GM23338 (cell line): Measurements from ENCODE around the gene DNAJC17. TPM values are rescaled to one million over a fixed set of nuclear protein-coding genes. Genes with fewer than 3 reads are reported as not detected.

Experiments
- ATAC-seq: fragments of 200-7000 bp; cut with Tn5 transposase; 3 replicates; pipeline ENCODE4 v1.9.1; 2020
- DNase-seq: peaks from one replicate; pipeline ENCODE4 v3.0.0-alpha.2; 2015; ENCODE audit warnings: low spot score
- H2AFZ ChIP-seq: fragments of 200-600 bp; sonication (generic); 2 replicates; pipeline ENCODE4 v1.8.0; 2016; ENCODE audit warnings: antibody characterized with exemption, mild to moderate bottlenecking, moderate library complexity
- H3F3A ChIP-seq: fragments of 200-600 bp; sonication (generic); replicated peaks from 2 replicates; pipeline ENCODE4 v1.8.0; 2017; ENCODE audit warnings: antibody characterized with exemption, mixed run types, low read depth
- H3K27ac ChIP-seq: fragments of 200-600 bp; sonication (generic); 2 replicates; pipeline ENCODE4 v1.6.1; 2016; ENCODE audit warnings: low read depth
- H3K27me3 ChIP-seq: fragments of 200-600 bp; sonication (generic); 2 replicates; pipeline ENCODE4 v1.8.0; 2016; ENCODE audit warnings: mild to moderate bottlenecking, mixed run types, moderate library complexity; ENCODE audit not compliant: insufficient read depth
- H3K36me3 ChIP-seq: fragments of 200-600 bp; sonication (generic); 2 replicates; pipeline ENCODE4 v1.8.0; 2016; ENCODE audit warnings: mild to moderate bottlenecking; ENCODE audit not compliant: insufficient read depth
- H3K4me1 ChIP-seq: fragments of 200-600 bp; sonication (generic); 2 replicates; pipeline ENCODE4 v1.8.0; 2016; ENCODE audit warnings: mild to moderate bottlenecking, moderate library complexity; ENCODE audit not compliant: insufficient read depth
- H3K4me2 ChIP-seq: fragments of 200-600 bp; sonication (generic); 2 replicates; pipeline ENCODE4 v1.7.1; 2017; ENCODE audit warnings: mixed run types
- H3K4me3 ChIP-seq: fragments of 200-600 bp; sonication (generic); 2 replicates; pipeline ENCODE4 v1.6.1; 2016; ENCODE audit warnings: mixed run types
- H3K79me2 ChIP-seq: fragments of 200-600 bp; sonication (generic); replicated peaks from 2 replicates; pipeline ENCODE4 v1.8.0; 2017; ENCODE audit warnings: mild to moderate bottlenecking; ENCODE audit not compliant: insufficient read depth
- H3K9me2 ChIP-seq: fragments of 200-600 bp; sonication (generic); 2 replicates; pipeline ENCODE4 v1.8.0; 2017; ENCODE audit not compliant: insufficient read depth
- H4K20me1 ChIP-seq: fragments of 200-600 bp; sonication (generic); replicated peaks from 2 replicates; pipeline ENCODE4 v1.8.0; 2017; ENCODE audit warnings: mild to moderate bottlenecking; ENCODE audit not compliant: insufficient read depth
- H3K27ac Mint-ChIP-seq: 2 replicates; pipeline ENCODE4 v1.8.0; 2020; ENCODE audit warnings: inconsistent platforms, mild to moderate bottlenecking, moderate library complexity, mixed read lengths
- H3K27me3 Mint-ChIP-seq: 3 replicates; pipeline ENCODE4 v1.8.0; 2022; ENCODE audit warnings: low read depth, mild to moderate bottlenecking, moderate library complexity, mixed read lengths, inconsistent platforms; ENCODE audit not compliant: insufficient read depth, poor library complexity
- H3K36me3 Mint-ChIP-seq: 3 replicates; pipeline ENCODE4 v1.8.0; 2021; ENCODE audit warnings: low read depth, mild to moderate bottlenecking, inconsistent platforms, moderate library complexity, mixed read lengths
- H3K4me1 Mint-ChIP-seq: 3 replicates; pipeline ENCODE4 v1.8.0; 2020; ENCODE audit warnings: mild to moderate bottlenecking, inconsistent platforms, mixed read lengths
- H3K4me3 Mint-ChIP-seq: 3 replicates; pipeline ENCODE4 v1.8.0; 2021; ENCODE audit warnings: moderate library complexity, mild to moderate bottlenecking, inconsistent platforms, mixed read lengths
- H3K9me3 Mint-ChIP-seq: 3 replicates; pipeline ENCODE4 v1.8.0; 2020; ENCODE audit warnings: moderate library complexity, mild to moderate bottlenecking, inconsistent platforms, mixed read lengths
- CREB1 ChIP-seq: fragments of 250-450 bp; sonication (Bioruptor Pico); IDR thresholded peaks from 2 replicates; pipeline ENCODE4 v1.5.0; 2020; ENCODE audit warnings: low read depth, mild to moderate bottlenecking, moderate library complexity
- CTCF ChIP-seq, 2 experiments: fragments of 200-600 bp in 1 of 2; sonication (generic) in 1 of 2; conservative IDR thresholded peaks; 2 replicates each; pipeline versions ENCODE4 v1.5.1 to v1.6.1; 2016 to 2017; ENCODE audit warnings: antibody characterized with exemption in 2 of 2, low read depth in 2 of 2, mild to moderate bottlenecking in 2 of 2, moderate library complexity in 1 of 2
- EZH2phosphoT487 ChIP-seq: fragments of 200-600 bp; sonication (generic); IDR thresholded peaks from one replicate; pipeline ENCODE4 v1.8.1; 2018; ENCODE audit warnings: antibody characterized with exemption; ENCODE audit not compliant: unreplicated experiment
- JUNB ChIP-seq: IDR thresholded peaks from one replicate; pipeline ENCODE4 v1.6.1; 2016; ENCODE audit warnings: antibody characterized with exemption; ENCODE audit not compliant: unreplicated experiment
- NANOG ChIP-seq: IDR thresholded peaks from 2 replicates; pipeline ENCODE4 v1.6.1; 2016; ENCODE audit warnings: antibody characterized with exemption, borderline replicate concordance
- POLR2AphosphoS5 ChIP-seq: IDR thresholded peaks from 2 replicates; pipeline ENCODE4 v1.6.1; 2016; ENCODE audit warnings: antibody characterized with exemption, low read depth
- REST ChIP-seq: IDR thresholded peaks from one replicate; pipeline ENCODE4 v1.6.1; 2018; ENCODE audit warnings: antibody characterized with exemption; ENCODE audit not compliant: unreplicated experiment
- STAT1 ChIP-seq: IDR thresholded peaks from one replicate; pipeline ENCODE4 v1.6.1; 2016; ENCODE audit warnings: antibody characterized with exemption; ENCODE audit not compliant: unreplicated experiment
- ZNF114 ChIP-seq: fragments of 250-450 bp; sonication (Bioruptor Pico); IDR thresholded peaks from 2 replicates; pipeline ENCODE4 v1.5.0; 2020; ENCODE audit warnings: mild to moderate bottlenecking, moderate library complexity
- ZNF331 ChIP-seq: fragments of 250-450 bp; sonication (Bioruptor Pico); IDR thresholded peaks from 2 replicates; pipeline ENCODE4 v1.5.0; 2020; ENCODE audit warnings: low read depth, mild to moderate bottlenecking, moderate library complexity
- polyA plus RNA-seq: library from polyadenylated mRNA; unstranded; fragments of >200 nt; fragmentation: Nextera tagmentation; extraction: Ambion mirVana; gene quantifications from 2 replicates; pipeline ENCODE4 v1.2.1, GENCODE V29; 2016
- total RNA-seq: library from RNA; depleted of rRNA; stranded (reverse); fragments of >200 nt; shearing (Covaris generic); gene quantifications from 2 replicates; pipeline ENCODE4 v1.2.3, GENCODE V29; 2014
- TF ChIP-seq, protein P1 (sequence below): fragments of 250-450 bp; sonication (Bioruptor Pico); IDR thresholded peaks from 2 replicates; pipeline ENCODE4 v1.5.0; 2020; ENCODE audit warnings: mild to moderate bottlenecking, moderate library complexity
- TF ChIP-seq, protein P2 (sequence below): IDR thresholded peaks from 2 replicates; pipeline ENCODE4 v1.6.1; 2016; ENCODE audit warnings: antibody characterized with exemption

The DNAJC17 gene
- total and polyA plus RNA-seq, 2 experiments from 2014 or later, result 23.0 to 77.6 TPM

DNA sequence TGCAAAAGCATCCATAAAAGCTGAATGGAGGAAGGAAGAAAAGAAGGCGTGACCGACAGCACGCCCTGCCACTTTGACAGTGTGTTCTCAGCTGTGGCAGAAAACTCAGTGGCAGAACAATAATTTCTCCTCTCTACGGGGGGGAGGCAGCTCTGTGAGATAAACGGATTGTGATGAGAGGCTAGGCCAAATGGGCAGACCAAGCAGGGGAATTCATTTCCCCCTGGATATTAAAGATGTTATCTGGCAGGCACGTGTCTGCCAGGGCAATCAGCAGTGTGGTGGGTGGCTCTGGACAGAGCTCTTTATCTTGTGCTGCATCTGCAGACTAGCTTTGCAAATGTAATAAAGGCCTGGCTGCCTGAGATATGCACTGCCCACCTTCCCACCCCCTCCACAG is 50.3 kb downstream of the DNAJC17 start:
- Histone ChIP-seq H3K4me3 (no peak overlapping the region), H4K20me1 (no peaks in the 10 kb centered on the region), H3K27me3 (no peaks in the 10 kb centered on the region), H3K9me2 (no peaks in the 10 kb centered on the region), H3K4me1 (no peaks in the 10 kb centered on the region; the same call in 1 of the 2 replicates), H3K36me3 (no peaks in the 10 kb centered on the region; the same call in 1 of the 2 replicates), H3K27ac (no peak overlapping the region), H3F3A (0 out of 2 replicates have a peak, but pooled peaks cover 3% of the 10 kb centered on the region), H3K4me2 (no peak overlapping the region), H2AFZ (peak overlapping the region; percentile 28; the same call in 1 of the 2 replicates), H3K79me2 (peaks cover 24% of the 10 kb centered on the region)
- ATAC-seq, result no peak
- Mint-ChIP-seq H3K4me1 (peaks cover 16% of the 10 kb centered on the region), H3K9me3 (no peaks in the 10 kb centered on the region), H3K36me3 (peaks cover 1% of the 10 kb centered on the region; the same call in 2 of the 3 replicates), H3K27ac (0 out of 2 replicates have a peak overlapping the region, but pooled peaks have one; percentile 0), H3K27me3 (peaks cover 4% of the 10 kb centered on the region), H3K4me3 (no peak overlapping the region)
- TF ChIP-seq CREB1 (CRISPR knock-in tag) (no peak), EZH2phosphoT487 (no peak), POLR2AphosphoS5 (no peak), CTCF (conservative IDR thresholded peaks at IDR 0.05; ENCODE audit: low read depth in 2 of 2) (no peak), STAT1 (no peak), ZNF114 (CRISPR knock-in tag) (no peak), JUNB (no peak), NANOG (no peak), ZNF331 (CRISPR knock-in tag) (no peak), REST (no peak)
- TF ChIP-seq, protein P1, sequence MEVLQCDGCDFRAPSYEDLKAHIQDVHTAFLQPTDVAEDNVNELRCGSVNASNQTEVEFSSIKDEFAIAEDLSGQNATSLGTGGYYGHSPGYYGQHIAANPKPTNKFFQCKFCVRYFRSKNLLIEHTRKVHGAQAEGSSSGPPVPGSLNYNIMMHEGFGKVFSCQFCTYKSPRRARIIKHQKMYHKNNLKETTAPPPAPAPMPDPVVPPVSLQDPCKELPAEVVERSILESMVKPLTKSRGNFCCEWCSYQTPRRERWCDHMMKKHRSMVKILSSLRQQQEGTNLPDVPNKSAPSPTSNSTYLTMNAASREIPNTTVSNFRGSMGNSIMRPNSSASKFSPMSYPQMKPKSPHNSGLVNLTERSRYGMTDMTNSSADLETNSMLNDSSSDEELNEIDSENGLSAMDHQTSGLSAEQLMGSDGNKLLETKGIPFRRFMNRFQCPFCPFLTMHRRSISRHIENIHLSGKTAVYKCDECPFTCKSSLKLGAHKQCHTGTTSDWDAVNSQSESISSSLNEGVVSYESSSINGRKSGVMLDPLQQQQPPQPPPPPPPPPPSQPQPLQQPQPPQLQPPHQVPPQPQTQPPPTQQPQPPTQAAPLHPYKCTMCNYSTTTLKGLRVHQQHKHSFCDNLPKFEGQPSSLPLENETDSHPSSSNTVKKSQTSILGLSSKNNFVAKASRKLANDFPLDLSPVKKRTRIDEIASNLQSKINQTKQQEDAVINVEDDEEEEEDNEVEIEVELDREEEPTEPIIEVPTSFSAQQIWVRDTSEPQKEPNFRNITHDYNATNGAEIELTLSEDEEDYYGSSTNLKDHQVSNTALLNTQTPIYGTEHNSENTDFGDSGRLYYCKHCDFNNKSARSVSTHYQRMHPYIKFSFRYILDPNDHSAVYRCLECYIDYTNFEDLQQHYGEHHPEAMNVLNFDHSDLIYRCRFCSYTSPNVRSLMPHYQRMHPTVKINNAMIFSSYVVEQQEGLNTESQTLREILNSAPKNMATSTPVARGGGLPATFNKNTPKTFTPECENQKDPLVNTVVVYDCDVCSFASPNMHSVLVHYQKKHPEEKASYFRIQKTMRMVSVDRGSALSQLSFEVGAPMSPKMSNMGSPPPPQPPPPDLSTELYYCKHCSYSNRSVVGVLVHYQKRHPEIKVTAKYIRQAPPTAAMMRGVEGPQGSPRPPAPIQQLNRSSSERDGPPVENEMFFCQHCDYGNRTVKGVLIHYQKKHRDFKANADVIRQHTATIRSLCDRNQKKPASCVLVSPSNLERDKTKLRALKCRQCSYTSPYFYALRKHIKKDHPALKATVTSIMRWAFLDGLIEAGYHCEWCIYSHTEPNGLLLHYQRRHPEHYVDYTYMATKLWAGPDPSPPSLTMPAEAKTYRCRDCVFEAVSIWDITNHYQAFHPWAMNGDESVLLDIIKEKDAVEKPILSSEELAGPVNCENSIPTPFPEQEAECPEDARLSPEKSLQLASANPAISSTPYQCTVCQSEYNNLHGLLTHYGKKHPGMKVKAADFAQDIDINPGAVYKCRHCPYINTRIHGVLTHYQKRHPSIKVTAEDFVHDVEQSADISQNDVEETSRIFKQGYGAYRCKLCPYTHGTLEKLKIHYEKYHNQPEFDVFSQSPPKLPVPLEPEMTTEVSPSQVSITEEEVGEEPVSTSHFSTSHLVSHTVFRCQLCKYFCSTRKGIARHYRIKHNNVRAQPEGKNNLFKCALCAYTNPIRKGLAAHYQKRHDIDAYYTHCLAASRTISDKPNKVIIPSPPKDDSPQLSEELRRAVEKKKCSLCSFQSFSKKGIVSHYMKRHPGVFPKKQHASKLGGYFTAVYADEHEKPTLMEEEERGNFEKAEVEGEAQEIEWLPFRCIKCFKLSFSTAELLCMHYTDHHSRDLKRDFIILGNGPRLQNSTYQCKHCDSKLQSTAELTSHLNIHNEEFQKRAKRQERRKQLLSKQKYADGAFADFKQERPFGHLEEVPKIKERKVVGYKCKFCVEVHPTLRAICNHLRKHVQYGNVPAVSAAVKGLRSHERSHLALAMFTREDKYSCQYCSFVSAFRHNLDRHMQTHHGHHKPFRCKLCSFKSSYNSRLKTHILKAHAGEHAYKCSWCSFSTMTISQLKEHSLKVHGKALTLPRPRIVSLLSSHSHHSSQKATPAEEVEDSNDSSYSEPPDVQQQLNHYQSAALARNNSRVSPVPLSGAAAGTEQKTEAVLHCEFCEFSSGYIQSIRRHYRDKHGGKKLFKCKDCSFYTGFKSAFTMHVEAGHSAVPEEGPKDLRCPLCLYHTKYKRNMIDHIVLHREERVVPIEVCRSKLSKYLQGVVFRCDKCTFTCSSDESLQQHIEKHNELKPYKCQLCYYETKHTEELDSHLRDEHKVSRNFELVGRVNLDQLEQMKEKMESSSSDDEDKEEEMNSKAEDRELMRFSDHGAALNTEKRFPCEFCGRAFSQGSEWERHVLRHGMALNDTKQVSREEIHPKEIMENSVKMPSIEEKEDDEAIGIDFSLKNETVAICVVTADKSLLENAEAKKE (CRISPR knock-in tag), result no peak
- TF ChIP-seq, protein P2, sequence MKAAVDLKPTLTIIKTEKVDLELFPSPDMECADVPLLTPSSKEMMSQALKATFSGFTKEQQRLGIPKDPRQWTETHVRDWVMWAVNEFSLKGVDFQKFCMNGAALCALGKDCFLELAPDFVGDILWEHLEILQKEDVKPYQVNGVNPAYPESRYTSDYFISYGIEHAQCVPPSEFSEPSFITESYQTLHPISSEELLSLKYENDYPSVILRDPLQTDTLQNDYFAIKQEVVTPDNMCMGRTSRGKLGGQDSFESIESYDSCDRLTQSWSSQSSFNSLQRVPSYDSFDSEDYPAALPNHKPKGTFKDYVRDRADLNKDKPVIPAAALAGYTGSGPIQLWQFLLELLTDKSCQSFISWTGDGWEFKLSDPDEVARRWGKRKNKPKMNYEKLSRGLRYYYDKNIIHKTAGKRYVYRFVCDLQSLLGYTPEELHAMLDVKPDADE, result no peak
- no peak for DNase-seq
